Gastrocnemius medialis (tissue), 4 donors: ENCODE results near the gene ERAL1. TPM values are rescaled to one million over a fixed set of nuclear protein-coding genes. Genes with fewer than 3 reads are reported as not detected.
A peak's percentile ranks its signal among the peaks of the same experiment; 100 is the strongest.
"Not testable (repeated sequence)": the region's sequence is repeated elsewhere in the genome, so short reads cannot be mapped to it uniquely, and the experiment has no call there.

Source experiments
- ATAC-seq, 2 donors: fragments of 150-250 bp; one replicate each; pipeline ENCODE4 v1.9.1; 2016
- DNase-seq, 2 donors: peaks; one replicate each; pipeline ENCODE4 v3.0.0-alpha.2; 2019
- H3K27ac ChIP-seq, 4 donors: fragments of 200-600 bp; sonication (generic); 1 replicate in 1 of 4; 2 replicates in 3 of 4; pipeline ENCODE4 v1.5.1; 2016 to 2018; ENCODE audit warnings: mild to moderate bottlenecking in 2 of 4, moderate library complexity in 1 of 4
- H3K27me3 ChIP-seq, 3 donors: fragments of 200-600 bp; sonication (generic) in 2 of 3; 1 replicate in 1 of 3; 2 replicates in 2 of 3; pipeline versions ENCODE4 v1.5.1 to v1.6.0; 2016 to 2019; ENCODE audit warnings: mild to moderate bottlenecking in 1 of 3, moderate library complexity in 1 of 3
- H3K36me3 ChIP-seq, 2 donors: fragments of 200-600 bp; sonication (generic) in 1 of 2; one replicate each; pipeline ENCODE4 v1.5.1; 2017 to 2018
- H3K4me1 ChIP-seq, 2 donors: fragments of 200-600 bp; sonication (generic) in 1 of 2; one replicate each; pipeline ENCODE4 v1.5.1; 2016 to 2017; ENCODE audit warnings: mild to moderate bottlenecking in 2 of 2
- H3K4me3 ChIP-seq, 4 donors: fragments of 200-600 bp; sonication (generic) in 3 of 4; 1 replicate in 1 of 4; 2 replicates in 3 of 4; pipeline ENCODE4 v1.5.1; 2016 to 2019; ENCODE audit warnings: mild to moderate bottlenecking in 2 of 4
- H3K9me3 ChIP-seq, 3 donors: fragments of 200-600 bp; sonication (generic) in 2 of 3; 1 replicate in 1 of 3; 2 replicates in 2 of 3; pipeline ENCODE4 v1.5.1; 2016 to 2019
- POLR2A ChIP-seq, 2 donors: fragments of 450-650 bp; IDR thresholded peaks; one replicate each; pipeline ENCODE4 v1.6.1; 2017; ENCODE audit warnings: antibody characterized with exemption in 2 of 2, mild to moderate bottlenecking in 2 of 2, moderate library complexity in 2 of 2
- in situ Hi-C, 4 donors: fragments of 200-750 bp; cut with MboI; loops; one replicate each; pipeline versions ENCODE4 v1.15.0 to v1.8.0; 2017; ENCODE audit warnings: low sequenced_read_pairs in 4 of 4
- intact Hi-C: fragments of 100-400 bp; cut with DNase I; formaldehyde crosslinking; loops from one replicate; pipeline ENCODE4 v1.15.1; 2023; ENCODE audit warnings: low total_unique reads
- total RNA-seq, 4 donors: library from RNA; depleted of rRNA; stranded (reverse); fragments of >200 nt; gene quantifications; one replicate each; pipeline versions ENCODE4 v1.1.0 to v1.2.3, GENCODE V29; 2016
- TF ChIP-seq, protein P1 (sequence below), 5 experiments: fragments of 450-650 bp in 3 of 5; fragments of 200-600 bp in 2 of 5; sonication (generic) in 2 of 5; IDR thresholded peaks in 4 of 5; conservative IDR thresholded peaks in 1 of 5; 1 replicate in 4 of 5; 2 replicates in 1 of 5; pipeline ENCODE4 v1.5.1; 2016 to 2019; ENCODE audit warnings: antibody characterized with exemption in 5 of 5, mild to moderate bottlenecking in 3 of 5, moderate library complexity in 3 of 5

The ERAL1 gene
- total RNA-seq, 4 donors from 2014 or later: 35.1 to 69.2 (median 64.1) TPM

- in situ Hi-C loops: no loop called here
- intact Hi-C loops: no loop called here
- TF ChIP-seq POLR2A (IDR thresholded peaks at IDR 0.05): no peak
- TF ChIP-seq, protein P1, sequence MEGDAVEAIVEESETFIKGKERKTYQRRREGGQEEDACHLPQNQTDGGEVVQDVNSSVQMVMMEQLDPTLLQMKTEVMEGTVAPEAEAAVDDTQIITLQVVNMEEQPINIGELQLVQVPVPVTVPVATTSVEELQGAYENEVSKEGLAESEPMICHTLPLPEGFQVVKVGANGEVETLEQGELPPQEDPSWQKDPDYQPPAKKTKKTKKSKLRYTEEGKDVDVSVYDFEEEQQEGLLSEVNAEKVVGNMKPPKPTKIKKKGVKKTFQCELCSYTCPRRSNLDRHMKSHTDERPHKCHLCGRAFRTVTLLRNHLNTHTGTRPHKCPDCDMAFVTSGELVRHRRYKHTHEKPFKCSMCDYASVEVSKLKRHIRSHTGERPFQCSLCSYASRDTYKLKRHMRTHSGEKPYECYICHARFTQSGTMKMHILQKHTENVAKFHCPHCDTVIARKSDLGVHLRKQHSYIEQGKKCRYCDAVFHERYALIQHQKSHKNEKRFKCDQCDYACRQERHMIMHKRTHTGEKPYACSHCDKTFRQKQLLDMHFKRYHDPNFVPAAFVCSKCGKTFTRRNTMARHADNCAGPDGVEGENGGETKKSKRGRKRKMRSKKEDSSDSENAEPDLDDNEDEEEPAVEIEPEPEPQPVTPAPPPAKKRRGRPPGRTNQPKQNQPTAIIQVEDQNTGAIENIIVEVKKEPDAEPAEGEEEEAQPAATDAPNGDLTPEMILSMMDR (IDR thresholded peaks at IDR 0.05 in 4 of 5, conservative IDR thresholded peaks at IDR 0.05 in 1 of 5): no peak
- DNase-seq (no peak), ATAC-seq (no peak)
- Histone ChIP-seq H3K27ac (no peak overlapping the region), H3K4me3 (no peak overlapping the region), H3K36me3 (peaks cover 0 to 4% of the 10 kb centered on the region in 2 donors), H3K9me3 (no peaks in the 10 kb centered on the region), H3K4me1 (peaks cover 20 to 32% of the 10 kb centered on the region in 2 donors), H3K27me3 (no peaks in the 10 kb centered on the region)
Observed at GRCh38 chr17:28900986-28901726, 46.3 kb downstream of the ERAL1 start.

DNA sequence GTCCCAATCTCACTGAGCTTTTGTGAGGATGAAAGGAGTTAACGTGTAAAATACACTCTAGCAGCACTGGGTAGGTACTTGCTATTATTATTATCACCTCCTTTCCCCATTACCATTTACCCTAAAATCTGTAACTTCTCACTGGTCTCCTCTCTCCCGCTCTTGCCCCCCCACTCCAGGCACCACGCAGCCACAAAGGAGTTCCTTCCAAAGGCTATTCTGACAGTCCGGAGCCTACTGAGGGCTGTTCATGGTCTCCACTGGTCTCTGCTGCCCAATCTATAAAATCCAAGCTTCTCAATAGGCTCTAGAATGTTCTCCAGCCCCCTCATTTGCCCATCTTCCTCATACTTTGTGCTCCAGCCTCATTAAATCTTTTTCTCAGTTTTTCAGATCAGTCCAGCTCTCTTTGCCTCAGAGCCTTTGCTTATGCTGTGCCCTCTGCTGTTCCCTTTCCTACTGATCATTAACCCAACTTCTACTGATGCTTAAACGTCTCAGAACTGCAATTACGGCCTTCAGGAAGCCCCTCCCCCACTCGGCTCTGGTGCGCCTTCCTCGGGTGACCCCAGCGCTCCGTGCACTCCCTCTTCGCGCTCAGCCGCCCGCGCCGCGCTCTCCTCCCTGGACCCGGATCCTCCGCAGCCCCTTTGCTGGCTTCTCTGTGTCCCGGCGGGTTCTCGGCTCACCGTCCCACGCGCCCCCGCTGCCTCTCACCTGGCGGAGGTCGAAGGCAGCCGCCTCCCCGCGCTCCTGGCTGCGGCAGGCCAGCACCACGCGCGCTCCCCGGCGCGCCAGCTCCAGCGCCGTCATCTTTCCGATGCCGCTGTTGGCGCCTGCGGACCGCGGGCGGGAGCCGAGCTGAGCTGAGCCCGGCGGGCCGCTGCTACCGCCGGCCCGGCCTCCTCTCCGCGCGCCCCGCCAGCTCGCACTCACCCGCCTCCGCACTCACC lies 47.3 kb downstream of the ERAL1 start:
- peak in 1 of 2 donors; percentile 18 for DNase-seq
- TF ChIP-seq, protein P1 (IDR thresholded peaks at IDR 0.05 in 4 of 5, conservative IDR thresholded peaks at IDR 0.05 in 1 of 5): no peak
- TF ChIP-seq POLR2A (IDR thresholded peaks at IDR 0.05): peak in 1 of 2 donors; percentile 22
- H3K4me1 ChIP-seq: peaks cover 16 to 27% of the 10 kb centered on the region in 2 donors
- H3K27me3 ChIP-seq: no peaks in the 10 kb centered on the region
- peak; percentile 45 to 53 for ATAC-seq
- peaks cover 0 to 13% of the 10 kb centered on the region in 2 donors for H3K36me3 ChIP-seq
- peak overlapping the region; percentile 68 to 83 (median 80) for H3K27ac ChIP-seq
- H3K9me3 ChIP-seq: no peaks in the 10 kb centered on the region
- peak overlapping the region; percentile 61 to 84 (median 70) for H3K4me3 ChIP-seq
- in situ Hi-C loops: no loop called here
- intact Hi-C loops: loop anchor here (2.0 kb wide), 2 partner anchors 49 to 139 kb away; partner anchors contain the start of gene PHF12

DNA sequence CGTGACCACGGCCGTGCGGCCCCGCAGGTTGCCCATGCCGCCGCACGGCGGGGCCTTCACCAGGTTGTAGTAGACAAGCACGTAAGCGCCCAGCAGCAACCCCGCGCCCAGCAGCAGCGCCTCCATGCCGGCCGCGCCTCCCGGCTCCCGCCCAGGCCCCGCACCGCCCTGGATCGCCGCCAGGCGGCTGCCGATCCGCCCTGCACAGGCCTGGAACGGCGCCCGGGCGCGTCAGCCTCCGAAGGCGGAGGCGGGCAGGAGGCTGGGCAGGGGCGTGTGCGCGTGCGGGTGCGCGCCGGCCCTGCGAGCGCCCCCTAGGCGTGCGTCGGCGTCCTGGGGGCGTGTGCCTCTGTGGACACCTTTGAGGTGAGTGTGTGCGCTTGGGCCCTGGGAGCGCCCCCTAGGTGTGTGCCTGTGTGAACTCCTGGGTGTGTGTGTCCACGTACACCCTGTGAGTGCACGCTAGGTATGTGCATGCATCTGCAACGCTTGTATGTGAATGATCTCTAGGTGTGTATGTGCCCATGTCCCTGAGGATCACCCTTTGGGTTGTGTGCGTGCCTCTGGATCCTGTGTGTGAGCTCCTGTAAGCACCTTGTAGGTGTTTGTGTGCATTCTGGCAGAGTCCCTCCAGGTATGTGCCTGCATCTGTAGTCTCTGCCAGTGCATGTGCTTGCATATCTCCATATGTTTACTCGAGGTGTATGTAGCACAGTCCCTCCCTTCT lies 48.2 kb downstream of the ERAL1 start, which contains the start of gene DHRS13:
TSS of gene DHRS13 (minus strand) at position 261 of the 727 bp plus-strand sequence. CDS start at position 126, 135 bp downstream.
- Histone ChIP-seq H3K27me3 (no peaks in the 10 kb centered on the region), H3K36me3 (peaks cover 0 to 21% of the 10 kb centered on the region in 2 donors), H3K9me3 (no peaks in the 10 kb centered on the region), H3K4me3 (peak within 1 kb of the TSS; percentile 61 to 84 (median 70)), H3K4me1 (peaks cover 13 to 24% of the 10 kb centered on the region in 2 donors), H3K27ac (peak within 1 kb of the TSS; percentile 68 to 83 (median 80))
- intact Hi-C loops (loop anchor here (2.0 kb wide), 2 partner anchors 48 to 140 kb away; partner anchors contain the start of gene PHF12), in situ Hi-C loops (no loop called here)
- ATAC-seq (peak; percentile 87 to 88), DNase-seq (peak; percentile 51 to 73)
- no peak for TF ChIP-seq POLR2A (IDR thresholded peaks at IDR 0.05)
- TF ChIP-seq, protein P1 (IDR thresholded peaks at IDR 0.05 in 4 of 5, conservative IDR thresholded peaks at IDR 0.05 in 1 of 5): peak; percentile 72 to 85 (median 82)

- ATAC-seq, H3K9me3 ChIP-seq, H3K27ac ChIP-seq, DNase-seq, in situ Hi-C loops, H3K27me3 ChIP-seq: not testable (repeated sequence)
- Histone ChIP-seq H3K4me1 (peaks cover 8 to 22% of the 10 kb centered on the region in 2 donors), H3K4me3 (peak overlapping the region in 1 of 4 donors; percentile 61), H3K36me3 (peaks cover 0 to 26% of the 10 kb centered on the region in 2 donors)
- intact Hi-C loops: loop anchor here (2.0 kb wide), 2 partner anchors 47 to 141 kb away; partner anchors contain the start of gene PHF12
Observed at GRCh38 chr17:28903546-28903841, 48.7 kb downstream of the ERAL1 start.
